Adipocyte (in vitro differentiated cells): ENCODE results near the gene MEIKIN.
A peak's percentile ranks its signal among the peaks of the same experiment; 100 is the strongest.
"Not testable (repeated sequence)": the region's sequence is repeated elsewhere in the genome, so short reads cannot be mapped to it uniquely, and the experiment has no call there.

Experiments
- DNase-seq: peaks from one replicate; pipeline ENCODE4 v3.0.0-alpha.2; 2015; ENCODE audit warnings: low read depth
- H3K27me3 ChIP-seq: replicated peaks from 2 replicates; pipeline ENCODE4 v1.7.0; 2013; ENCODE audit warnings: mild to moderate bottlenecking, low read length, moderate library complexity; ENCODE audit not compliant: control insufficient read depth, insufficient read depth
- H3K36me3 ChIP-seq: 2 replicates; pipeline ENCODE4 v1.7.0; 2013; ENCODE audit warnings: low read length, mild to moderate bottlenecking, moderate library complexity; ENCODE audit not compliant: control insufficient read depth, insufficient read depth, severe bottlenecking
- H3K4me1 ChIP-seq: 2 replicates; pipeline ENCODE4 v1.7.0; 2013; ENCODE audit warnings: mild to moderate bottlenecking, low read length, moderate library complexity; ENCODE audit not compliant: control insufficient read depth, insufficient read depth
- H3K4me3 ChIP-seq: 2 replicates; pipeline ENCODE4 v1.7.0; 2013; ENCODE audit warnings: mild to moderate bottlenecking, low read length, moderate library complexity
- H3K9ac ChIP-seq: 2 replicates; pipeline ENCODE4 v1.7.0; 2013; ENCODE audit warnings: mild to moderate bottlenecking, low read length, moderate library complexity
- H3K9me3 ChIP-seq: 2 replicates; pipeline ENCODE4 v1.7.0; 2013; ENCODE audit warnings: mild to moderate bottlenecking, low read length, moderate library complexity; ENCODE audit not compliant: control insufficient read depth

MEIKIN gene

GRCh38 chr5:131883984-131884383 lies 61.5 kb downstream of the MEIKIN start:
- DNase-seq, result no peak
- Histone ChIP-seq H3K9ac (no peak overlapping the region), H3K9me3 (no peaks in the 10 kb centered on the region), H3K27me3 (no peaks in the 10 kb centered on the region), H3K4me3 (no peak overlapping the region), H3K36me3 (no peaks in the 10 kb centered on the region), H3K4me1 (no peaks in the 10 kb centered on the region)

GRCh38 chr5:131879705-131880104 lies 65.8 kb downstream of the MEIKIN start:
- no peaks in the 10 kb centered on the region for H3K4me1 ChIP-seq
- no peak overlapping the region for H3K4me3 ChIP-seq
- no peaks in the 10 kb centered on the region for H3K9me3 ChIP-seq
- no peak for DNase-seq
- H3K36me3 ChIP-seq, result no peaks in the 10 kb centered on the region
- no peaks in the 10 kb centered on the region for H3K27me3 ChIP-seq
- no peak overlapping the region for H3K9ac ChIP-seq

- no peaks in the 10 kb centered on the region for H3K4me1 ChIP-seq
- H3K27me3 ChIP-seq, result no peaks in the 10 kb centered on the region
- H3K36me3 ChIP-seq, result no peaks in the 10 kb centered on the region
- no peak for DNase-seq
- no peaks in the 10 kb centered on the region for H3K9me3 ChIP-seq
- H3K4me3 ChIP-seq, result no peak overlapping the region
- no peak overlapping the region for H3K9ac ChIP-seq
Observed at GRCh38 chr5:131877873-131878272, 67.6 kb downstream of the MEIKIN start.

GRCh38 chr5:131871251-131871650 lies 74.2 kb downstream of the MEIKIN start:
- DNase-seq, H3K27me3 ChIP-seq, H3K4me3 ChIP-seq, H3K9ac ChIP-seq, H3K36me3 ChIP-seq, H3K4me1 ChIP-seq: not testable (repeated sequence)
- H3K9me3 ChIP-seq, result peaks cover 15% of the 10 kb centered on the region

- Histone ChIP-seq H3K4me3 (no peak overlapping the region), H3K9me3 (peaks cover 31% of the 10 kb centered on the region), H3K27me3 (no peaks in the 10 kb centered on the region), H3K4me1 (no peaks in the 10 kb centered on the region), H3K36me3 (no peaks in the 10 kb centered on the region), H3K9ac (no peak overlapping the region)
- no peak for DNase-seq
Observed at GRCh38 chr5:131867524-131867923, 77.9 kb downstream of the MEIKIN start.

- H3K9ac ChIP-seq, result no peak overlapping the region
- H3K27me3 ChIP-seq, result no peaks in the 10 kb centered on the region
- no peak for DNase-seq
- H3K4me1 ChIP-seq, result no peaks in the 10 kb centered on the region
- H3K9me3 ChIP-seq, result peaks cover 31% of the 10 kb centered on the region
- H3K4me3 ChIP-seq, result no peak overlapping the region
- no peaks in the 10 kb centered on the region for H3K36me3 ChIP-seq
Observed at GRCh38 chr5:131863700-131864099, 81.8 kb downstream of the MEIKIN start.

GRCh38 chr5:131857388-131857787 lies 88.1 kb downstream of the MEIKIN start:
- Histone ChIP-seq H3K4me3 (no peak overlapping the region), H3K9ac (no peak overlapping the region), H3K4me1 (no peaks in the 10 kb centered on the region), H3K9me3 (no peaks in the 10 kb centered on the region), H3K36me3 (no peaks in the 10 kb centered on the region), H3K27me3 (no peaks in the 10 kb centered on the region)
- DNase-seq, result no peak

GRCh38 chr5:131855452-131855851 lies 90.0 kb downstream of the MEIKIN start:
- no peaks in the 10 kb centered on the region for H3K27me3 ChIP-seq
- no peak overlapping the region for H3K9ac ChIP-seq
- no peak for DNase-seq
- H3K36me3 ChIP-seq, result no peaks in the 10 kb centered on the region
- no peaks in the 10 kb centered on the region for H3K4me1 ChIP-seq
- no peaks in the 10 kb centered on the region for H3K9me3 ChIP-seq
- no peak overlapping the region for H3K4me3 ChIP-seq

- DNase-seq, result peak; percentile 15
- no peaks in the 10 kb centered on the region for H3K36me3 ChIP-seq
- H3K27me3 ChIP-seq, result no peaks in the 10 kb centered on the region
- no peaks in the 10 kb centered on the region for H3K4me1 ChIP-seq
- no peak overlapping the region for H3K9ac ChIP-seq
- H3K9me3 ChIP-seq, result peaks cover 6% of the 10 kb centered on the region
- no peak overlapping the region for H3K4me3 ChIP-seq
Observed at GRCh38 chr5:131854134-131854533, 91.3 kb downstream of the MEIKIN start.

GRCh38 chr5:131848662-131849061 lies 96.8 kb downstream of the MEIKIN start:
- Histone ChIP-seq H3K4me1 (no peaks in the 10 kb centered on the region), H3K27me3 (no peaks in the 10 kb centered on the region), H3K36me3 (no peaks in the 10 kb centered on the region), H3K9me3 (peaks cover 38% of the 10 kb centered on the region), H3K9ac (no peak overlapping the region), H3K4me3 (no peak overlapping the region)
- no peak for DNase-seq

- Histone ChIP-seq H3K4me1 (no peaks in the 10 kb centered on the region), H3K9ac (no peak overlapping the region), H3K36me3 (no peaks in the 10 kb centered on the region), H3K4me3 (no peak overlapping the region), H3K9me3 (peaks cover 44% of the 10 kb centered on the region), H3K27me3 (no peaks in the 10 kb centered on the region)
- no peak for DNase-seq
Observed at GRCh38 chr5:131846536-131846935, 98.9 kb downstream of the MEIKIN start.

- Histone ChIP-seq H3K4me1 (no peaks in the 10 kb centered on the region), H3K36me3 (no peaks in the 10 kb centered on the region), H3K27me3 (no peaks in the 10 kb centered on the region), H3K4me3 (no peak overlapping the region), H3K9me3 (peaks cover 44% of the 10 kb centered on the region), H3K9ac (no peak overlapping the region)
- DNase-seq, result no peak
Observed at GRCh38 chr5:131845828-131846227, 99.6 kb downstream of the MEIKIN start.
